ENCODE data around the gene MRPL34.

DNA sequence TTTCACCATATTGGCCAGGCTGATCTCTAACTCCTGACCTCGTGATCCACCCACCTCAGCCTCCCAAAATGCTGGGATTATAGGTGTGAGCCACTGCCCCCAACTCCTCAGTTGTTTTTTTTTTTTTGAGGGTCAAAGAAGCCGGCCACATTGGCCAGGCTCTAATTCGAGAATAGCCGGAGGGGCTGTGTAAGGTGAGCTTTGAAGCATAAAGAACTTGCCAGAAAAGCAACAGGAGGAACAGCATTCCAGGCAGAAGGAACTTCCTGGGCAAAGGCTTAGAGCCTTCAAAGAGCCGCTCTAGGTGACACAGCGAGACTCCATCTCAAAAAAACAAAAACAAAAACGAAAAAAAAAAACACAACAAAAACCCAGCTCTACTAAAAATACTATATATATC is 39.6 kb upstream of the MRPL34 start:
- no peak for TF ChIP-seq EP300 (IDR thresholded peaks at IDR 0.05)
- TF ChIP-seq CTCF (IDR thresholded peaks at IDR 0.05), result no peak
- TF ChIP-seq POLR2A (IDR thresholded peaks at IDR 0.05; ENCODE audit: low read depth), result no peak
